ENCODE data around the gene KIZ.
A peak's percentile ranks its signal among the peaks of the same experiment; 100 is the strongest.

The KIZ gene

GRCh38 chr20:21125849-21126580 is at the start of gene KIZ:
TSS of gene KIZ (plus strand) at chr20:21126082. CDS start at chr20:21126116, 34 bp downstream.
- peak; percentile 97 for DNase-seq (ENCODE audit: low spot score)

GRCh38 chr20:21077809-21078345 is 48.0 kb upstream of the KIZ start:
- no peak for DNase-seq (ENCODE audit: low spot score)

DNA sequence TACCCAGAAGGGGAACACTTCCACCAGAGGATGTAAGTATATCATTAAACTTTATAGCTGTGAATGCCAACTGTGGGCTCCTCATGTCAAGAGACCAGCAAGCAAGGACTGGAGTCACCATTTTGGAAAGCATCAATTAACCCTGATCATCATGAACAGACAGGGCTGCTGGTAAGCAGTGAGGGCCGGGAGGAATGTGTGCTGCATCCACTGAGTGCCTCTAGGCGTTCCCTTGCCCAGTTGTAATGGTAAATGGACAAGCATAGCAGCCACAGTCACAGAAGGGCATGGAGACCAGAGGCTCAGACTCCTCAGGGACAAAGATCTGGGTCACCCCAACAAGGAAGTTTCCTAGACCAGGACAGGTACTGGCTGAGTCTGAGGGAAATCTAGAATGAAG is 43.3 kb upstream of the KIZ start:
- DNase-seq (ENCODE audit: low spot score), result no peak

DNA sequence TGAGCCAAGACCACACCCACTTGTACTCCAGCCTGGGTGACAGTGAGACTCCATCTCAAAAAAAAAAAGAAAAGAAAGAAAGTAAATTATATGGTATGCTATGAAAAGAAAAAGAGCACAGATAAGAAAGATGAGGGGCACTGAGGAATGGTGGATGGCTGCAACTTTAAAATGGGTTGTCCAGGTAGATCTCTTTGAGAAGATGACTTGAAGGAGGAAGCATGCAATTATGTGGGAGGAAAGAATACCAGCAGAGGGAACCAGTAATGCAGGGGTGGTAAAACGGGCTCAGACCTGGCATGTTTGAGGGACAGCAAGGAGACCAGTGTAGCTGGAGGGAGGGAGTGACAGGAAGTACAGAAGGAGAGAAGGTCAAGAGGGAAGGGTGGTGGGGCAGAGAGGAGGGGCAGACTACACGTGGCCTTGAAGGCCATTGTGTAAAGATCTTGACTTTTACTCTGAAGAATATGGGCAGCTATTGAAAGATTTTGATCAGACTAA is 42.0 kb upstream of the KIZ start:
- DNase-seq (ENCODE audit: low spot score), result no peak

DNA sequence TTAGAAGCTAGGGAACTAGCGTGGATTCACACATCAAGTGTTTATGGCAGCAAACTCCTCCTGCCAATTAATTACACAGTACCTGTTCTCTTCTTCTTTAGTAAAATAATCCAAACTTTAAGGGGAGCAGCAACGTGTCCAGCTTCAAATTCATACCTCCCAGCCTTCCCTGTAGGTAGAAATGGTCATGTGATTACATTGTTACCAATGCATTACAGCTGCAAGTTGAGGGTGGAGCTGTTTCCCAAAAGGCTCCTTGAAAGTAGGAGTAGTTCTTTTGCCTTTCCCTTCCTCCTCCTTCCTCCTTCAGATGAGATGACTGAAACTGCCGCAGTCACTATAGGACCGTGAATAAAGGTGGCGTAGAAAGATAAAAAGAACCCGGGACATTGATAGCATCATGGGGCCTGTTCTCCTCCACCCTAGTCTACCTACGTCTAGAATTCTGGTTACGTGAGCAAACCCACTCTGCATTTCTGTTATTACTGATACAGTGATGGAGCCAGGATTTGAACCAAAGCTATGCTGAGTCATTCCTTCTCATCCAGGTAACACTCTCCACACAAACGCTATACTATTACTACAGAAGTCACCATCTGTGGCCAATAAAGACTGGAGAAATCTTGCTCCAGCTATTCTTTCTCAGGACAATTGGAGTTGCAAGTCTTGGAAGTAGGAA is 37.9 kb upstream of the KIZ start:
- no peak for DNase-seq (ENCODE audit: low spot score)

DNA sequence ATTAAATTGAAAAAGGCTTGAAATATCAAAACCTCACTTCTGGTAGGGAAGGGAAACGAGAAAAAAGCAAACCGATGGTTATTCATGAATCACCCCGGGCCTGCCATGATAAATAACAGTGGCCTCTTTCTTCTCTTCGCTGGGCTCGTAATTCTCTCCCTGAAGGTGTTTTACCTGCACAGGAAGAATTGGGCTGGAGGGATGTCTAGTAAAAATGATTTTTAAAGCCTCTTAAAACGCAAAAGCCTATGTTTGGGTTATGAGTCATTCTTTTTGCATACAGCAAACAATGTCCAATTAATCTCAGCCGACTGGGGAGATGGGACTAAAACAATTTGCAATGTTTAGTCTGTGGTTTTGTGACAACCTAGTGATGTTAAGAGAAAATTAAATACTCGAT is 36.5 kb upstream of the KIZ start:
- DNase-seq (ENCODE audit: low spot score), result no peak

DNA sequence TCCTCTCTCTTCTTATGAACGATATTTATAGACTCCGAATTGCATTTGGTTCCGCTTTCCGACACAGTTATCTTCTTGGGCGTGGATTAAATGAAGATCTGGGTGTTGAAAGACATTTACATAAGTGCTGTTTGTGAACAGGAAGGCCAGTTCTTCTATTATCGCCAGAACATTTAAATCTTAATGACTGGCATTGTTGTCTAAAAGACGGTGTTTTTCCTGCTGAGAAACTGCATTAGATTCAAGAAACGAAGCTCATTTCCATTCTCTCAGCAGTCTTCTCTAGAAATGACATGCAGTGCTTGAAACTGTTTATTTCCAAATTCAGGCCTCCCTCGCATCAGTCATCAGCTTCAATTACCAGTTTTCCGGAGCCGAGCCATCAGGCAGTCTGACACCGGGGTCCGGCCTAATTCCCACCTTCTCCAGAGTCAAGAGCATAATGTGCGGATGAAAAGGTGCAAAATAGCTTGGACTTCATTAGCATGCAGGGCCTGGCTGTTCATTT is 35.7 kb upstream of the KIZ start:
- no peak for DNase-seq (ENCODE audit: low spot score)

DNA sequence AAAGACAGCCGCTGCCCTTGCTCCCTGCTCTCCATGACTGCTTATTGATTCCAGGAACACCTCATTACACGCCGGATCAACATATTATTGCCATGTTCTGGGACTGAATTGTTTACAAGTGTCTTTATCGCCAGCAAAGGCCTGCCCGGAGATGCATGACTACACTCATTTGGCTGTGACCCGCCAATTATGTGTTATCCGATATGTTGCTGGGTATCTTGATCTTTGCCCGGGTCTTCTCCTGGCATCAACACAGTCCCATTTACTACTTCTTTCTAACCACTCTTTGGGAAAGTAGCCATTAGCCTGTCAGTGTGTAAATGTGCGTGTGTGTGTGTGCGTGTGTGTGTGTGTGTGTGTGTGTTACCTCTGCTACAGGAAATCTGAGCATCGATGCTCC is 35.2 kb upstream of the KIZ start:
- DNase-seq (ENCODE audit: low spot score), result no peak

GRCh38 chr20:21092806-21093205 is 33.1 kb upstream of the KIZ start:
- no peak for DNase-seq (ENCODE audit: low spot score)

DNA sequence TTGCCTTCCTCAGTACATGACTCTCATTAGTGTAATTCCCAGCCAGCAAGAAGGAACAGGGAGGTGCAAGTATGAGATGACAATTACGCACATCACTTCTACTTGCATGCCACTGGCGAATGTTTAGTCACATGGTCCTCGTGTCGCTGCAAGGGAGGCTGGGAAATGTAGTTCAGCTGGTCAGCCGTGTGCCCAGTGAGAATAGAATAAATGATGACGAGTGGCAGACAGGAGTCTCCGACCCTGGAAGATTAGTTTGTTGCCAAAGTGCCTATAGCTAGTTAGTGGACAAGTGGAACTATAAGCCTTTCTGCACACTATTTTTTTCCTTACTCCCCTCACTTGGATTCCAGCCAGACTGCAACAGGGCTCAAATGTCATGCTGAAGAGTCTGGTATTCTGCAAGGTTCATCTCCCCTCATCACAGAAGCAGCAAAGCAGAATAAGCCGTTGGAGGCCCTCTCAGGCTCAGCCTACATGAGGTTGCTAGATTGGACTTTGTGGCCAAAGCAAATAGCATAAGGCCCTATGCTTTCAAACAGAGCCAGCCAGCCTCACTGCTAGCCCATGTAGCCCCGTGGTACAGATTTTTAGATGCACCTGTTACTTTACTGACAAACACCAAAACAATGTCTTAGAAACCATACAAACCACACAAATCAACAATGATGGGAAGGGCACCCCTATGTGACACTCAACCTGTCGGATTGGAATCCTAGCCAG is 29.4 kb upstream of the KIZ start:
- DNase-seq (ENCODE audit: low spot score), result no peak

DNA sequence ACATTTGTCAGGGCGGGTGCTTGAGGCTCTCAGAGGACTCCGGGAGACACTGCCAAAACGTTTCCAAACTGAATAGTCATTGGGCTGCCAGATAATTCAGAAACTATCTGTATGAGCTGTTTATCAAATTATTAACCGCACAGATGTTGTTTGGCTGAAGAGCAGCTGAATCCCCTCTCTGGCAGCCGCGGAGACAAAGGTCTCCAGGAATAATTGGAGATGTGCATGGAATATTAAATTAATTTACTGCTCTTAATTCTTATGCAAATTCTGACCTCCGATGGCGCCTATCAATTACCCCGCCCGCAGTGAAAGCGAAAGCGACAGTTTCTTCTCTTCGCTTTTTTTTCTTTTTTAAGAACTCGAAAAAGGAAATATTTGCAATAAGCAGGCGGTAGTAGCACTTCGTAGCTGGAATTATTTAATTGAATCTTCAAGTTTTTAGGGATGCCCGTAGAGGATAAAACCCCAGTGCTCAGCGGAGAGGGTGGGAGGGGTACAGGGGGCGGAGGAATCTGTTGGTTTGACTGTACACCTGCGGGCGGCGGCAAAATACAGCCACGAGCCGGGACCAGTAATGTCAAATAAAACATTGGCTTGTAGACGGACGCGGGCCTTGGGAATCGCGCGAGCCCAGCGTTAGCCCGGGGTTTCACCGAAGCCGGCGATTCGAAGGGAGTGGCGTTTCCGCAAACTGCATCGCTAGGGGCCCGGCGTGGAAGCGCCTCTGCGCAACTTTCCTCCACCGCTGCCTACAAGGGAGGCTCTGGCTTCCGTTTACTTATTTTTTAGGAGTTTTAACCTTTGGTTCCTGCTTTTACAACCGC is 25.9 kb upstream of the KIZ start:
- peak; percentile 27 for DNase-seq (ENCODE audit: low spot score)

DNA sequence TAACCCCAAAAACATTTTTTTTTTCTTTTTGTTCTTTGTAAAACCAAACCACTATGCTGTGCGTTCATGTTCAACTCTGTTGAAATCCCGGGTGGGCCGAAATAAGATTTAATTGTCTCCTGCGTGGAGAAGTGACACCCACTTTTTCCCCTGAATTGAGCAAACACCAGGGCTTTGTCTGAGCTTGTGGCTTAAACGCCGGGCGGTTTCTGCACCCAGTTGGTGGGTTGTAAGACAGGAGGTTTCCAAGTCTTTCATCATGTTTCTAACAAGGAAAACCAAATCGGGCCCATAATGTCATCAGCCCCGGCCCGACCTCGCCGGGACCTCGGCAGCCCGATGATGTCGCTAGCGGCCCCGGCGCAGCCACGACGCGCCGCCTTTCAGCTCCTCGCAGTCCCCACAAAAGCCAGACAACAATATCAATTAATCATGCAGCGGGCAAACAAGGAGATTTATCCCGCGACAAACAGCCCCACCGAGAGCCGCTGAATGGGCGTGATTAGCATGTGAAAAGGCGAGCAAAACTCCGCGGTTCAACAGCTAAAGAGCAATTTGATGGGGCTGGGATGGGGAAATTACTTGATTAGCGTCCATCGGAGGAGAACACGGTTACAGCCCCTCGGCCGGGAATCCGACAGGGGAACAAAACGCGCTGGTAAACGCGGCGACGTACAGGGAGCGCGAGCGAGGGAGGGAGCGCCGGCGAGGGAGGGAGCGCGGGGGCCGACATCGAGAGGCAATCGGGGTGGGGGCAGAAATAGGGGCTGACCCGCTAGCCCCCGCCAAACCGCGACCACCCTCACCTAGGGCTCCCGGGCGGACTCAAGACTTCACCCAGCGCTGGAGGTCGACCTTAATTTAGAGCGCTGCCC is 25.1 kb upstream of the KIZ start:
- DNase-seq (ENCODE audit: low spot score), result no peak

GRCh38 chr20:21101453-21101931 is 24.4 kb upstream of the KIZ start:
- no peak for DNase-seq (ENCODE audit: low spot score)

DNA sequence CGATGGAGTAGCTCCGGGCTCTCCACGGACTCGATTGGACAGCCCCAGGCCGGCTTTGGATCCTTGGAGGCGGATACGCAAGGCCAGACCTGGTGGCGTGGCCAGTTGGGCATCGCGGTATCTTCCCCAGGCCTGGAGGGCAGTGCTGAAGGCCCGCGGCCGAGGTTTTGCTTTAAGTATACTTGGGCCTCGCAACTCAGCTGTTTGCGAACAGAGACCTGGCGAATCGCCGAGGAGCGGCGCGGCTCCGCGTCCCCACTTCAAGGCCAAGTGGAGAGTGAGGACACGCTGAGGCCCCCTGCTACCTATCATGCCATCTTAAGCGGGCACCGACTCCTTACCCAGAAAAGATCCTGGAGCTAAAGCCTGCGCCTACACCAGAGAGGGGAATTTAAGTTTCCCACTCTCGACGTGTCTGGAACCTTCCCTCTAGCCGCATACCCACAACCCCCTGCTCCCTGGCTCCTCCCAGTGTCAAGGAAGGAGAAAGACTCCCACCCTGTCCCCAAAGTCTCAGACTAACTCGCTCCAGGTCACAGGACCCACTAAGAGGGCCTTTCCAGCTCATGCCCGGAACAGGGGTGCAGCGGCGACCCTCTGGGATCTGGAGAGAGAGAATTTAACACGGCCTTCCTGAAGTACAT is 23.8 kb upstream of the KIZ start:
- DNase-seq (ENCODE audit: low spot score), result no peak

GRCh38 chr20:21102603-21103311 is 23.1 kb upstream of the KIZ start:
- peak; percentile 32 for DNase-seq (ENCODE audit: low spot score)

DNA sequence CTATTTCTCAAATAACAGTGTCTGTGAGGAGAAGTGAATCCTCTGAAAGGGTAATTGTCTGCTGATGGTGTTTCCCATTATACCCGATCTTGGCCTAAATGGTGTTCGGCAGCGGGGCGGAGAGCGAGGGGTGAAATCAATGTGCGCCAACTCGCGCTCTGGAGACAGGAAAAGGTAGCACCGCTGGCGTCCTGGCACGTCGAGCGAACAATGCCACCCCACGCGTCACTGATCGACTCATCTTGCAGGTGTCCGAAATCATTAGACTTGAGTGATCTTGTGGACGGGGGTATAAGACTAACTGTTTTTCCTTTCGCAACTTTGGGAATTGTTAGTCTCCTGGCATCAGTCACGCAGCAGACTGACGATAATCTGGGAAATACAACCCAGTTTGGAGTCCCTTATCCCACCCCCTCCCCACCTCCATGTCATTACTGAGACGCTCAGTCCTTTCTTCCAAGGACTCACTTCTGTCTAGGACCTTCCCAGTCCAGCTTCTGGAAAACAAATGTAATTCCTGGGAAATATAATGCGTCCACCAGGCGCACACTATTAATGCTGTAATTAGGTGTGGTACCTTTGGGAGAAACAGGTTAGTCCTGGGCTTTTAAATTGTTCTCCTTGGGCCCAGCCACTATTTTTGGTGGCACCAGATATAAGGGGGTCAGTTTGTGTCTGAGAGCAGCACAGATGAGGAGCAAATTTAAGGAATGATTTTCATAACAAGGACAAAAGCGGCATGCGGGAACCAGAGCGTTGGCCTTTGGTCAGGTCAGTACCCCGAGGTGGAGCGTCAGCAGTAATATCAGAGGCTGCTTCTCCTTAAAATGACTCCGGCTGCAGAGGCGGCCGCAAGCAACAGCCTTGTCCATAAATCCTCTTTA is 22.1 kb upstream of the KIZ start:
- no peak for DNase-seq (ENCODE audit: low spot score)

GRCh38 chr20:21104466-21104761 is 21.5 kb upstream of the KIZ start:
- DNase-seq (ENCODE audit: low spot score), result no peak

DNA sequence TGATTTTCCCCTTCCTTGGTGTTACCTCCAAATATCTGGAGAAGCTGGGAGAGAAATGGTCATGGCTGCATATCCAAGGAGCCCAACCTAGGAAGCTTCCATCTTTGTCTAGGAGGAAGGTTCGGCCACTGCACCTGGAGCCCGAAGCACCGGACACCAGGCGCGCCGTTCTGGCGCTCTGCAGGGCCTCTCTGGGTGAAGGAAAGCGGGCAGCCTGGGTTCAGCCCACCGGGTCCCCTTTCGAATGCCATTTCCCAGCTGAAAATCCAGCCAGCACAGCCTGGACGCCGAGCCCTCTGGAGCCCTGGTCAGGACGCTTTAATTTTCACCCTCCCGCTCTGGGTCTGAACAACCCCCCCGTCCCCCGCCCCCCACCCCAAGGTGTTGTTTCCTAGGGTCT is 21.0 kb upstream of the KIZ start:
- DNase-seq (ENCODE audit: low spot score), result no peak
